Activated T-cell treated with anti-CD3 and anti-CD28 coated beads for 48 hours (primary cell): ENCODE measurements around the gene GPC6.
A peak's percentile ranks its signal among the peaks of the same experiment; 100 is the strongest.
"Not testable (repeated sequence)": the region's sequence is repeated elsewhere in the genome, so short reads cannot be mapped to it uniquely, and the experiment has no call there.

Experiments used
- DNase-seq: peaks from one replicate; pipeline ENCODE4 v3.0.0-alpha.2; 2020; ENCODE audit warnings: low read depth

Gene GPC6

GRCh38 chr13:94175076-94175475 is 948.5 kb downstream of the GPC6 start:
- no peak for DNase-seq

GRCh38 chr13:94176561-94176960 is 950.0 kb downstream of the GPC6 start:
- DNase-seq = no peak

GRCh38 chr13:94177041-94177440 is 950.4 kb downstream of the GPC6 start:
- DNase-seq = no peak

GRCh38 chr13:94178625-94179244 is 952.1 kb downstream of the GPC6 start:
- no peak for DNase-seq

GRCh38 chr13:94181461-94182107 is 955.0 kb downstream of the GPC6 start:
- no peak for DNase-seq

- DNase-seq = no peak
Measured at GRCh38 chr13:94182185-94182761, 955.7 kb downstream of the GPC6 start.

GRCh38 chr13:94186470-94186869 is 959.9 kb downstream of the GPC6 start:
- DNase-seq = no peak

GRCh38 chr13:94188201-94188854 is 961.7 kb downstream of the GPC6 start:
- no peak for DNase-seq

GRCh38 chr13:94192431-94192975 is 965.9 kb downstream of the GPC6 start:
- peak; percentile 9 for DNase-seq

GRCh38 chr13:94195715-94196114 is 969.1 kb downstream of the GPC6 start:
- DNase-seq = no peak

GRCh38 chr13:94196413-94196812 is 969.8 kb downstream of the GPC6 start:
- DNase-seq = no peak

- DNase-seq = no peak
Measured at GRCh38 chr13:94198681-94199080, 972.1 kb downstream of the GPC6 start.

GRCh38 chr13:94199135-94199534 is 972.5 kb downstream of the GPC6 start:
- DNase-seq = no peak

GRCh38 chr13:94201022-94201421 is 974.4 kb downstream of the GPC6 start:
- DNase-seq = no peak

- no peak for DNase-seq
Measured at GRCh38 chr13:94204163-94204562, 977.6 kb downstream of the GPC6 start.

GRCh38 chr13:94204946-94205345 is 978.3 kb downstream of the GPC6 start:
- no peak for DNase-seq

- DNase-seq = no peak
Measured at GRCh38 chr13:94205896-94206295, 979.3 kb downstream of the GPC6 start.

GRCh38 chr13:94209117-94209516 is 982.5 kb downstream of the GPC6 start:
- DNase-seq = no peak

- DNase-seq = not testable (repeated sequence)
Measured at GRCh38 chr13:94209913-94210312, 983.3 kb downstream of the GPC6 start.

- DNase-seq = no peak
Measured at GRCh38 chr13:94210816-94211215, 984.2 kb downstream of the GPC6 start.

GRCh38 chr13:94212196-94212595 is 985.6 kb downstream of the GPC6 start:
- DNase-seq = no peak

- DNase-seq = no peak
Measured at GRCh38 chr13:94214121-94214520, 987.5 kb downstream of the GPC6 start.

- DNase-seq = no peak
Measured at GRCh38 chr13:94214975-94215374, 988.4 kb downstream of the GPC6 start.
